LNCaP clone FGC (cell line): ENCODE results near the gene NDRG2.

Experiments
- DNase-seq: peaks from one replicate; pipeline ENCODE4 v3.0.0-alpha.2; 2011; ENCODE audit warnings: low read depth
- H3K4me3 ChIP-seq: 2 replicates; pipeline ENCODE4 v1.5.1; 2011; ENCODE audit warnings: mild to moderate bottlenecking, low read depth, low read length, control low read depth
- TF ChIP-seq, protein P1 (sequence below): IDR thresholded peaks from 2 replicates; pipeline ENCODE4 v1.5.1; 2012; ENCODE audit warnings: mild to moderate bottlenecking; ENCODE audit not compliant: control insufficient read depth, insufficient read depth; ENCODE audit errors: extremely low read depth

NDRG2 gene

GRCh38 chr14:21003788-21004346, 21.0 kb downstream of the NDRG2 start:
- H3K4me3 ChIP-seq, result no peak overlapping the region
- DNase-seq, result no peak
- TF ChIP-seq, protein P1, sequence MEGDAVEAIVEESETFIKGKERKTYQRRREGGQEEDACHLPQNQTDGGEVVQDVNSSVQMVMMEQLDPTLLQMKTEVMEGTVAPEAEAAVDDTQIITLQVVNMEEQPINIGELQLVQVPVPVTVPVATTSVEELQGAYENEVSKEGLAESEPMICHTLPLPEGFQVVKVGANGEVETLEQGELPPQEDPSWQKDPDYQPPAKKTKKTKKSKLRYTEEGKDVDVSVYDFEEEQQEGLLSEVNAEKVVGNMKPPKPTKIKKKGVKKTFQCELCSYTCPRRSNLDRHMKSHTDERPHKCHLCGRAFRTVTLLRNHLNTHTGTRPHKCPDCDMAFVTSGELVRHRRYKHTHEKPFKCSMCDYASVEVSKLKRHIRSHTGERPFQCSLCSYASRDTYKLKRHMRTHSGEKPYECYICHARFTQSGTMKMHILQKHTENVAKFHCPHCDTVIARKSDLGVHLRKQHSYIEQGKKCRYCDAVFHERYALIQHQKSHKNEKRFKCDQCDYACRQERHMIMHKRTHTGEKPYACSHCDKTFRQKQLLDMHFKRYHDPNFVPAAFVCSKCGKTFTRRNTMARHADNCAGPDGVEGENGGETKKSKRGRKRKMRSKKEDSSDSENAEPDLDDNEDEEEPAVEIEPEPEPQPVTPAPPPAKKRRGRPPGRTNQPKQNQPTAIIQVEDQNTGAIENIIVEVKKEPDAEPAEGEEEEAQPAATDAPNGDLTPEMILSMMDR, result no peak

DNA sequence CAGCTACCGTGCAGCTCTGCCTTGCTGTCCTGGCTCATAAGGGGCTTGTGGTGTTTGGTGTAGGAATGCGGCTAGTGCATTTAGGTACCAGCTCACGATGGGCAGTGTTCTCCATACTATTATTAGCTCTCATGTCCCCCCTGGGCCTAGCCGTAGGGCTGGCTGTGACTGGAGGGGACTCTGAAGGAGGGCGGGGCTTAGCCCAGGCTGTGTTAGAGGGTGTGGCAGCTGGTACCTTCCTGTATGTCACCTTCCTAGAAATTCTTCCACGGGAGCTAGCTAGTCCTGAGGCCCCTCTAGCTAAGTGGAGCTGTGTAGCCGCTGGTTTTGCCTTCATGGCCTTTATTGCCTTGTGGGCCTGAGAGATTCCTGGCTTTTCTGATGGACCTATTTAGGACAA, 23.6 kb downstream of the NDRG2 start:
- TF ChIP-seq, protein P1, result no peak
- DNase-seq, result no peak
- no peak overlapping the region for H3K4me3 ChIP-seq

DNA sequence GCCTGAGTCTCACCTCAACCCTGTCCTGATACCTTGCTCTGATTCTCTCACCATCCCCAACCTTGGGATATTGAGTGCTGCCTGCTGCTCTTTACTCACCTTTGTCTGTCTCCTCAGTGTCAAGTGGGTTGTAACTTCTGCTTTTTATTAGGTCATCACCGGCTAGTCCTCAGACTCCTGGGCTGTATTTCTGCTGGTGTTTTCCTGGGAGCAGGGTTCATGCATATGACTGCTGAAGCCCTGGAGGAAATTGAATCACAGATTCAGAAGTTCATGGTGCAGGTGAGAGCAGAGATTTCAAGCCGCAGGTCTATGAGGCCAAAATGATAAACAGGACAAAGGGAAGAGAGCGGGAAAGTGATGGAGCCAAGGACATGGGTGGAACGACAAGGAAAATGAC, 25.3 kb downstream of the NDRG2 start:
- no peak overlapping the region for H3K4me3 ChIP-seq
- no peak for DNase-seq
- TF ChIP-seq, protein P1, result no peak

- TF ChIP-seq, protein P1, result no peak
- peak; percentile 55 for DNase-seq
Observed at GRCh38 chr14:20998674-20999366, 26.0 kb downstream of the NDRG2 start, which contains the start of gene SLC39A2. SLC39A2 (plus strand) TSS chr14:20999293; CDS start chr14:20999447, 154 bp downstream.

DNA sequence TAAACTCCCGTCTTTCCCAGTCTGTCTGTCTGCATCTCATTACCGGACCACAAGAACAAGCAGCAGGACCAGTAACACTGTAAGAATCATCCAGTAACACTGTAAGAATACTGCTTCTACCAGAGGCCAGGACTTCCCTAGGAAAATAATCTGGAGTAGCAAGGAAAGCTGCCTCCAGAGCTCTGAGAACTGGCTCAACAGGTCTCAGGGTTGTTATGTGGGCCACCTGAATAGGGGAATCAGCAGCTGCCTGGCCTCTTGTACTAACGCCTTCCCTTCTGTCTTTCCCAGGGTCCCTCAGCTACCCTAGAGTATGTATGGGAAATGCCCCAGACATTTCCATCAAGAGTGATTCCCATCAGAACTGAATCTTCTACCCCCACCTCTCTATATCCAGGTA, 26.7 kb downstream of the NDRG2 start:
- TF ChIP-seq, protein P1, result no peak
- H3K4me3 ChIP-seq, result no peak overlapping the region
- DNase-seq, result no peak

More at GRCh38 chr14:20998674-20999366, 26.0 kb downstream of the NDRG2 start, which contains the start of gene SLC39A2:
- H3K4me3 ChIP-seq, result no peak within 1 kb of the TSS

DNA sequence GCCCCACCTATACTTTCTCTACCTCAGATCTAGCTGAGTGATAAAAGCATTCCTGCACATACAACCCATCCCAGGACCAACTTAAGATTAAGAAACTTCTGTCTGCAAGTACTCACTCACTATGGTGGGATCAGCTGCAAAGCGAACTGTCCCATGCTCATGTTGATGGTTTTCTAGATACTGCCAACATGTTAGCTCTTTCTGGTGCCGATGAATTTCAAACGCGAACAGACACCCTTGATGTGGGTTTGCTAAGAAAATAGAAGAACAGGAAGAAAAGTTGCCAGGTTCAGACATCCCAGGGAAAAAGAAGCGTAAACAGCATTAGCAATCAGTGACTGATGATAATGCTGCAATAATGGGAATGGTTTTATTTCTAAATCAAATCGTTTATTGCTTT, 27.3 kb downstream of the NDRG2 start:
- no peak for DNase-seq
- no peak overlapping the region for H3K4me3 ChIP-seq
- TF ChIP-seq, protein P1, result no peak
